GM23338 (cell line): ENCODE results near the gene ADAMTS17. TPM values are rescaled to one million over a fixed set of nuclear protein-coding genes. Genes with fewer than 3 reads are reported as not detected.

Experiments
- ATAC-seq: fragments of 200-7000 bp; cut with Tn5 transposase; 3 replicates; pipeline ENCODE4 v1.9.1; 2020
- DNase-seq: peaks from one replicate; pipeline ENCODE4 v3.0.0-alpha.2; 2015; ENCODE audit warnings: low spot score
- H2AFZ ChIP-seq: fragments of 200-600 bp; sonication (generic); 2 replicates; pipeline ENCODE4 v1.8.0; 2016; ENCODE audit warnings: antibody characterized with exemption, mild to moderate bottlenecking, moderate library complexity
- H3F3A ChIP-seq: fragments of 200-600 bp; sonication (generic); replicated peaks from 2 replicates; pipeline ENCODE4 v1.8.0; 2017; ENCODE audit warnings: antibody characterized with exemption, mixed run types, low read depth
- H3K27ac ChIP-seq: fragments of 200-600 bp; sonication (generic); 2 replicates; pipeline ENCODE4 v1.6.1; 2016; ENCODE audit warnings: low read depth
- H3K27me3 ChIP-seq: fragments of 200-600 bp; sonication (generic); 2 replicates; pipeline ENCODE4 v1.8.0; 2016; ENCODE audit warnings: mild to moderate bottlenecking, mixed run types, moderate library complexity; ENCODE audit not compliant: insufficient read depth
- H3K36me3 ChIP-seq: fragments of 200-600 bp; sonication (generic); 2 replicates; pipeline ENCODE4 v1.8.0; 2016; ENCODE audit warnings: mild to moderate bottlenecking; ENCODE audit not compliant: insufficient read depth
- H3K4me1 ChIP-seq: fragments of 200-600 bp; sonication (generic); 2 replicates; pipeline ENCODE4 v1.8.0; 2016; ENCODE audit warnings: mild to moderate bottlenecking, moderate library complexity; ENCODE audit not compliant: insufficient read depth
- H3K4me2 ChIP-seq: fragments of 200-600 bp; sonication (generic); 2 replicates; pipeline ENCODE4 v1.7.1; 2017; ENCODE audit warnings: mixed run types
- H3K4me3 ChIP-seq: fragments of 200-600 bp; sonication (generic); 2 replicates; pipeline ENCODE4 v1.6.1; 2016; ENCODE audit warnings: mixed run types
- H3K79me2 ChIP-seq: fragments of 200-600 bp; sonication (generic); replicated peaks from 2 replicates; pipeline ENCODE4 v1.8.0; 2017; ENCODE audit warnings: mild to moderate bottlenecking; ENCODE audit not compliant: insufficient read depth
- H3K9me2 ChIP-seq: fragments of 200-600 bp; sonication (generic); 2 replicates; pipeline ENCODE4 v1.8.0; 2017; ENCODE audit not compliant: insufficient read depth
- H4K20me1 ChIP-seq: fragments of 200-600 bp; sonication (generic); replicated peaks from 2 replicates; pipeline ENCODE4 v1.8.0; 2017; ENCODE audit warnings: mild to moderate bottlenecking; ENCODE audit not compliant: insufficient read depth
- H3K27ac Mint-ChIP-seq: 2 replicates; pipeline ENCODE4 v1.8.0; 2020; ENCODE audit warnings: inconsistent platforms, mild to moderate bottlenecking, moderate library complexity, mixed read lengths
- H3K27me3 Mint-ChIP-seq: 3 replicates; pipeline ENCODE4 v1.8.0; 2022; ENCODE audit warnings: low read depth, mild to moderate bottlenecking, moderate library complexity, mixed read lengths, inconsistent platforms; ENCODE audit not compliant: insufficient read depth, poor library complexity
- H3K36me3 Mint-ChIP-seq: 3 replicates; pipeline ENCODE4 v1.8.0; 2021; ENCODE audit warnings: low read depth, mild to moderate bottlenecking, inconsistent platforms, moderate library complexity, mixed read lengths
- H3K4me1 Mint-ChIP-seq: 3 replicates; pipeline ENCODE4 v1.8.0; 2020; ENCODE audit warnings: mild to moderate bottlenecking, inconsistent platforms, mixed read lengths
- H3K4me3 Mint-ChIP-seq: 3 replicates; pipeline ENCODE4 v1.8.0; 2021; ENCODE audit warnings: moderate library complexity, mild to moderate bottlenecking, inconsistent platforms, mixed read lengths
- H3K9me3 Mint-ChIP-seq: 3 replicates; pipeline ENCODE4 v1.8.0; 2020; ENCODE audit warnings: moderate library complexity, mild to moderate bottlenecking, inconsistent platforms, mixed read lengths
- CREB1 ChIP-seq: fragments of 250-450 bp; sonication (Bioruptor Pico); IDR thresholded peaks from 2 replicates; pipeline ENCODE4 v1.5.0; 2020; ENCODE audit warnings: low read depth, mild to moderate bottlenecking, moderate library complexity
- EZH2 ChIP-seq: fragments of 200-600 bp; sonication (generic); IDR thresholded peaks from one replicate; pipeline ENCODE4 v1.8.0; 2017; ENCODE audit warnings: antibody characterized with exemption, mild to moderate bottlenecking, low read depth; ENCODE audit not compliant: unreplicated experiment
- EZH2phosphoT487 ChIP-seq: fragments of 200-600 bp; sonication (generic); IDR thresholded peaks from one replicate; pipeline ENCODE4 v1.8.1; 2018; ENCODE audit warnings: antibody characterized with exemption; ENCODE audit not compliant: unreplicated experiment
- NANOG ChIP-seq: IDR thresholded peaks from 2 replicates; pipeline ENCODE4 v1.6.1; 2016; ENCODE audit warnings: antibody characterized with exemption, borderline replicate concordance
- STAT1 ChIP-seq: IDR thresholded peaks from one replicate; pipeline ENCODE4 v1.6.1; 2016; ENCODE audit warnings: antibody characterized with exemption; ENCODE audit not compliant: unreplicated experiment
- ZNF114 ChIP-seq: fragments of 250-450 bp; sonication (Bioruptor Pico); IDR thresholded peaks from 2 replicates; pipeline ENCODE4 v1.5.0; 2020; ENCODE audit warnings: mild to moderate bottlenecking, moderate library complexity
- polyA plus RNA-seq: library from polyadenylated mRNA; unstranded; fragments of >200 nt; fragmentation: Nextera tagmentation; extraction: Ambion mirVana; gene quantifications from 2 replicates; pipeline ENCODE4 v1.2.1, GENCODE V29; 2016
- total RNA-seq: library from RNA; depleted of rRNA; stranded (reverse); fragments of >200 nt; shearing (Covaris generic); gene quantifications from 2 replicates; pipeline ENCODE4 v1.2.3, GENCODE V29; 2014
- TF ChIP-seq, protein P1 (sequence below), 2 experiments: fragments of 200-600 bp in 1 of 2; sonication (generic) in 1 of 2; conservative IDR thresholded peaks; 2 replicates each; pipeline versions ENCODE4 v1.5.1 to v1.6.1; 2016 to 2017; ENCODE audit warnings: antibody characterized with exemption in 2 of 2, low read depth in 2 of 2, mild to moderate bottlenecking in 2 of 2, moderate library complexity in 1 of 2
- TF ChIP-seq, protein P2 (sequence below): fragments of 250-450 bp; sonication (Bioruptor Pico); IDR thresholded peaks from 2 replicates; pipeline ENCODE4 v1.5.0; 2020; ENCODE audit warnings: mild to moderate bottlenecking, moderate library complexity
- TF ChIP-seq, protein P3 (sequence below): IDR thresholded peaks from 2 replicates; pipeline ENCODE4 v1.6.1; 2016; ENCODE audit warnings: antibody characterized with exemption

Gene ADAMTS17
- total and polyA plus RNA-seq, 2 experiments from 2014 or later, result 0.60 to 3.8 TPM

DNA sequence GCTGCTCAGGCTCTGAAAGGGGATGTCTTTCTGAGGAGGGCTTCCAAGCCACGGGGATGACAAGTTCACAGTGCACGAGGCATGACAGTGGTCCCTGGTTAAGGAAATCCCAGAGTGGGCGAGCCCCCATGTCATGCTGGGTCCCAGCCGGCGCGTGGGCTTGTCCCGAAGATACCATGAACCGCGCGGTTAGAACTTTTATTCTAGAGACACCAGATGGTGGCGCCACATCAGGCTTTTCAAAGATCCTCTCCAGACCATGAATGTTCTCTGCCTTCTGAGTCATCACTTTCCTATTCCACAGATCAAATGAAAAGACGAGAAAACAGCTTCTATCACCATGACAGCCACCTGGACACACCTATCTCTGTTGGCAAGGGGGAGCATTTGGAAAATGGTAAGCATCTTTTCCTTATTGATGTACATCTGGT, 380.7 kb downstream of the ADAMTS17 start (continued):
- TF ChIP-seq, protein P1, sequence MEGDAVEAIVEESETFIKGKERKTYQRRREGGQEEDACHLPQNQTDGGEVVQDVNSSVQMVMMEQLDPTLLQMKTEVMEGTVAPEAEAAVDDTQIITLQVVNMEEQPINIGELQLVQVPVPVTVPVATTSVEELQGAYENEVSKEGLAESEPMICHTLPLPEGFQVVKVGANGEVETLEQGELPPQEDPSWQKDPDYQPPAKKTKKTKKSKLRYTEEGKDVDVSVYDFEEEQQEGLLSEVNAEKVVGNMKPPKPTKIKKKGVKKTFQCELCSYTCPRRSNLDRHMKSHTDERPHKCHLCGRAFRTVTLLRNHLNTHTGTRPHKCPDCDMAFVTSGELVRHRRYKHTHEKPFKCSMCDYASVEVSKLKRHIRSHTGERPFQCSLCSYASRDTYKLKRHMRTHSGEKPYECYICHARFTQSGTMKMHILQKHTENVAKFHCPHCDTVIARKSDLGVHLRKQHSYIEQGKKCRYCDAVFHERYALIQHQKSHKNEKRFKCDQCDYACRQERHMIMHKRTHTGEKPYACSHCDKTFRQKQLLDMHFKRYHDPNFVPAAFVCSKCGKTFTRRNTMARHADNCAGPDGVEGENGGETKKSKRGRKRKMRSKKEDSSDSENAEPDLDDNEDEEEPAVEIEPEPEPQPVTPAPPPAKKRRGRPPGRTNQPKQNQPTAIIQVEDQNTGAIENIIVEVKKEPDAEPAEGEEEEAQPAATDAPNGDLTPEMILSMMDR (conservative IDR thresholded peaks at IDR 0.05; ENCODE audit: low read depth in 2 of 2), result peak; percentile 55 to 67
- TF ChIP-seq NANOG, result no peak
- TF ChIP-seq, protein P2, sequence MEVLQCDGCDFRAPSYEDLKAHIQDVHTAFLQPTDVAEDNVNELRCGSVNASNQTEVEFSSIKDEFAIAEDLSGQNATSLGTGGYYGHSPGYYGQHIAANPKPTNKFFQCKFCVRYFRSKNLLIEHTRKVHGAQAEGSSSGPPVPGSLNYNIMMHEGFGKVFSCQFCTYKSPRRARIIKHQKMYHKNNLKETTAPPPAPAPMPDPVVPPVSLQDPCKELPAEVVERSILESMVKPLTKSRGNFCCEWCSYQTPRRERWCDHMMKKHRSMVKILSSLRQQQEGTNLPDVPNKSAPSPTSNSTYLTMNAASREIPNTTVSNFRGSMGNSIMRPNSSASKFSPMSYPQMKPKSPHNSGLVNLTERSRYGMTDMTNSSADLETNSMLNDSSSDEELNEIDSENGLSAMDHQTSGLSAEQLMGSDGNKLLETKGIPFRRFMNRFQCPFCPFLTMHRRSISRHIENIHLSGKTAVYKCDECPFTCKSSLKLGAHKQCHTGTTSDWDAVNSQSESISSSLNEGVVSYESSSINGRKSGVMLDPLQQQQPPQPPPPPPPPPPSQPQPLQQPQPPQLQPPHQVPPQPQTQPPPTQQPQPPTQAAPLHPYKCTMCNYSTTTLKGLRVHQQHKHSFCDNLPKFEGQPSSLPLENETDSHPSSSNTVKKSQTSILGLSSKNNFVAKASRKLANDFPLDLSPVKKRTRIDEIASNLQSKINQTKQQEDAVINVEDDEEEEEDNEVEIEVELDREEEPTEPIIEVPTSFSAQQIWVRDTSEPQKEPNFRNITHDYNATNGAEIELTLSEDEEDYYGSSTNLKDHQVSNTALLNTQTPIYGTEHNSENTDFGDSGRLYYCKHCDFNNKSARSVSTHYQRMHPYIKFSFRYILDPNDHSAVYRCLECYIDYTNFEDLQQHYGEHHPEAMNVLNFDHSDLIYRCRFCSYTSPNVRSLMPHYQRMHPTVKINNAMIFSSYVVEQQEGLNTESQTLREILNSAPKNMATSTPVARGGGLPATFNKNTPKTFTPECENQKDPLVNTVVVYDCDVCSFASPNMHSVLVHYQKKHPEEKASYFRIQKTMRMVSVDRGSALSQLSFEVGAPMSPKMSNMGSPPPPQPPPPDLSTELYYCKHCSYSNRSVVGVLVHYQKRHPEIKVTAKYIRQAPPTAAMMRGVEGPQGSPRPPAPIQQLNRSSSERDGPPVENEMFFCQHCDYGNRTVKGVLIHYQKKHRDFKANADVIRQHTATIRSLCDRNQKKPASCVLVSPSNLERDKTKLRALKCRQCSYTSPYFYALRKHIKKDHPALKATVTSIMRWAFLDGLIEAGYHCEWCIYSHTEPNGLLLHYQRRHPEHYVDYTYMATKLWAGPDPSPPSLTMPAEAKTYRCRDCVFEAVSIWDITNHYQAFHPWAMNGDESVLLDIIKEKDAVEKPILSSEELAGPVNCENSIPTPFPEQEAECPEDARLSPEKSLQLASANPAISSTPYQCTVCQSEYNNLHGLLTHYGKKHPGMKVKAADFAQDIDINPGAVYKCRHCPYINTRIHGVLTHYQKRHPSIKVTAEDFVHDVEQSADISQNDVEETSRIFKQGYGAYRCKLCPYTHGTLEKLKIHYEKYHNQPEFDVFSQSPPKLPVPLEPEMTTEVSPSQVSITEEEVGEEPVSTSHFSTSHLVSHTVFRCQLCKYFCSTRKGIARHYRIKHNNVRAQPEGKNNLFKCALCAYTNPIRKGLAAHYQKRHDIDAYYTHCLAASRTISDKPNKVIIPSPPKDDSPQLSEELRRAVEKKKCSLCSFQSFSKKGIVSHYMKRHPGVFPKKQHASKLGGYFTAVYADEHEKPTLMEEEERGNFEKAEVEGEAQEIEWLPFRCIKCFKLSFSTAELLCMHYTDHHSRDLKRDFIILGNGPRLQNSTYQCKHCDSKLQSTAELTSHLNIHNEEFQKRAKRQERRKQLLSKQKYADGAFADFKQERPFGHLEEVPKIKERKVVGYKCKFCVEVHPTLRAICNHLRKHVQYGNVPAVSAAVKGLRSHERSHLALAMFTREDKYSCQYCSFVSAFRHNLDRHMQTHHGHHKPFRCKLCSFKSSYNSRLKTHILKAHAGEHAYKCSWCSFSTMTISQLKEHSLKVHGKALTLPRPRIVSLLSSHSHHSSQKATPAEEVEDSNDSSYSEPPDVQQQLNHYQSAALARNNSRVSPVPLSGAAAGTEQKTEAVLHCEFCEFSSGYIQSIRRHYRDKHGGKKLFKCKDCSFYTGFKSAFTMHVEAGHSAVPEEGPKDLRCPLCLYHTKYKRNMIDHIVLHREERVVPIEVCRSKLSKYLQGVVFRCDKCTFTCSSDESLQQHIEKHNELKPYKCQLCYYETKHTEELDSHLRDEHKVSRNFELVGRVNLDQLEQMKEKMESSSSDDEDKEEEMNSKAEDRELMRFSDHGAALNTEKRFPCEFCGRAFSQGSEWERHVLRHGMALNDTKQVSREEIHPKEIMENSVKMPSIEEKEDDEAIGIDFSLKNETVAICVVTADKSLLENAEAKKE (CRISPR knock-in tag), result 0 out of 2 replicates have a peak, but pooled peaks have one; percentile 14

DNA sequence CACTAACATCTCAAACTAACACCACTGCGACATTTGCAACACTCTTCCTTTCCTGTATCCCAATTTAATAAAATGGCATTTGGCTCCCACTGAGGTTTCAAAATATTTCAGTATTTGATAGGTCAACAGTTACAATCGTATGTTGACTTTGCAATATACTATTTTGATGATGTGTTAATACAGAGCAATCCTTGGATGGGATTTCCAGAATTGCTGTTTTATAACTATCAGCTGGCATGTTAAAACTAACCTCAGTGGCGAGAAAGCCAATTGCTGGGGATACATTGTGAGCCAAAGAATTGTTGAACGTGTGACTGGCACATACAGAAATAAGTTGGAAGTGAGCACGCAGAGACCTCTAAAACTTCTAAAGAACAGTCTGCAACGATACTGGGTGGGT, 382.4 kb downstream of the ADAMTS17 start:
- Histone ChIP-seq H3K79me2 (no peaks in the 10 kb centered on the region), H3K27me3 (no peaks in the 10 kb centered on the region), H3K9me2 (peaks cover 4% of the 10 kb centered on the region; the same call in 1 of the 2 replicates), H3K36me3 (no peaks in the 10 kb centered on the region), H3K4me3 (no peak overlapping the region), H3K4me2 (no peak overlapping the region), H3K27ac (no peak overlapping the region), H2AFZ (no peak overlapping the region), H3F3A (no peaks in the 10 kb centered on the region), H3K4me1 (no peaks in the 10 kb centered on the region), H4K20me1 (no peaks in the 10 kb centered on the region)
- peaks cover 7% of the 10 kb centered on the region for H3K27me3 Mint-ChIP-seq
- peaks cover 4% of the 10 kb centered on the region; the same call in 1 of the 3 replicates for H3K9me3 Mint-ChIP-seq
- peaks cover 7% of the 10 kb centered on the region; the same call in 2 of the 3 replicates for H3K36me3 Mint-ChIP-seq
- TF ChIP-seq STAT1 (no peak), EZH2phosphoT487 (no peak), EZH2 (no peak), ZNF114 (CRISPR knock-in tag) (no peak), CREB1 (CRISPR knock-in tag) (no peak)
- TF ChIP-seq, protein P3, sequence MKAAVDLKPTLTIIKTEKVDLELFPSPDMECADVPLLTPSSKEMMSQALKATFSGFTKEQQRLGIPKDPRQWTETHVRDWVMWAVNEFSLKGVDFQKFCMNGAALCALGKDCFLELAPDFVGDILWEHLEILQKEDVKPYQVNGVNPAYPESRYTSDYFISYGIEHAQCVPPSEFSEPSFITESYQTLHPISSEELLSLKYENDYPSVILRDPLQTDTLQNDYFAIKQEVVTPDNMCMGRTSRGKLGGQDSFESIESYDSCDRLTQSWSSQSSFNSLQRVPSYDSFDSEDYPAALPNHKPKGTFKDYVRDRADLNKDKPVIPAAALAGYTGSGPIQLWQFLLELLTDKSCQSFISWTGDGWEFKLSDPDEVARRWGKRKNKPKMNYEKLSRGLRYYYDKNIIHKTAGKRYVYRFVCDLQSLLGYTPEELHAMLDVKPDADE, result no peak
- H3K4me3 Mint-ChIP-seq, result no peak overlapping the region
- no peak for ATAC-seq
- H3K4me1 Mint-ChIP-seq, result peaks cover 2% of the 10 kb centered on the region; the same call in 2 of the 3 replicates
- no peak overlapping the region for H3K27ac Mint-ChIP-seq
- DNase-seq, result no peak
